ENCODE measurements around the gene C20orf141. TPM values are rescaled to one million over a fixed set of nuclear protein-coding genes. Genes with fewer than 3 reads are reported as not detected.

C20orf141 gene
- 1 to 10 TPM in 1 of 4 donors, not detected in 3; 2.3 TPM for total RNA-seq

- TF ChIP-seq, protein P1, sequence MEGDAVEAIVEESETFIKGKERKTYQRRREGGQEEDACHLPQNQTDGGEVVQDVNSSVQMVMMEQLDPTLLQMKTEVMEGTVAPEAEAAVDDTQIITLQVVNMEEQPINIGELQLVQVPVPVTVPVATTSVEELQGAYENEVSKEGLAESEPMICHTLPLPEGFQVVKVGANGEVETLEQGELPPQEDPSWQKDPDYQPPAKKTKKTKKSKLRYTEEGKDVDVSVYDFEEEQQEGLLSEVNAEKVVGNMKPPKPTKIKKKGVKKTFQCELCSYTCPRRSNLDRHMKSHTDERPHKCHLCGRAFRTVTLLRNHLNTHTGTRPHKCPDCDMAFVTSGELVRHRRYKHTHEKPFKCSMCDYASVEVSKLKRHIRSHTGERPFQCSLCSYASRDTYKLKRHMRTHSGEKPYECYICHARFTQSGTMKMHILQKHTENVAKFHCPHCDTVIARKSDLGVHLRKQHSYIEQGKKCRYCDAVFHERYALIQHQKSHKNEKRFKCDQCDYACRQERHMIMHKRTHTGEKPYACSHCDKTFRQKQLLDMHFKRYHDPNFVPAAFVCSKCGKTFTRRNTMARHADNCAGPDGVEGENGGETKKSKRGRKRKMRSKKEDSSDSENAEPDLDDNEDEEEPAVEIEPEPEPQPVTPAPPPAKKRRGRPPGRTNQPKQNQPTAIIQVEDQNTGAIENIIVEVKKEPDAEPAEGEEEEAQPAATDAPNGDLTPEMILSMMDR (IDR thresholded peaks at IDR 0.05; ENCODE audit: low read depth) = no peak
These were observed at the start of gene C20orf141 for GRCh38 chr20:2814587-2815051. C20orf141 (plus strand) TSS chr20:2814987; CDS start chr20:2815185, 198 bp downstream.

GRCh38 chr20:2767768-2768631, 46.8 kb upstream of the C20orf141 start:
- TF ChIP-seq, protein P1 (IDR thresholded peaks at IDR 0.05; ENCODE audit: low read depth) = no peak

DNA sequence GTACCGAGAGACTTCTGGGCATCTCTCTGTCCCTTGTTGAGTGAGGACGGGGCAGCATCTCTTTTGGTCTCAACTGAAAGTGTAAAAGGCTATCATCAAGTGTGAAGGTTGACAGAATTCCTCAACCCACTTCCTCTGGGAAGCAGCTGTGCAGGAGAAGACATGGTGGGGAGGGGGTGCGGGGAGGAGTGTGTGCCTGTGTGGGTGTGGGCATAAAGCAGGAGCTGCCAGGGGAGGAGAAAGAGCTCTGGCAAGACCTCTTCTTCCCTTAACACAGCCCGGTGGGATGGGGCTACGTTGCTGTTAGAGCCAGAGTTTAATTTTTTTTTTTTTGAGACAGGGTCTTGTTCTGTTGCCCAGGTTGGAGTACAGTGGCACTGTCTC, 46.2 kb upstream of the C20orf141 start:
- TF ChIP-seq, protein P1 (IDR thresholded peaks at IDR 0.05; ENCODE audit: low read depth) = no peak

GRCh38 chr20:2771631-2772080, 43.1 kb upstream of the C20orf141 start:
- TF ChIP-seq, protein P1 (IDR thresholded peaks at IDR 0.05; ENCODE audit: low read depth) = no peak

DNA sequence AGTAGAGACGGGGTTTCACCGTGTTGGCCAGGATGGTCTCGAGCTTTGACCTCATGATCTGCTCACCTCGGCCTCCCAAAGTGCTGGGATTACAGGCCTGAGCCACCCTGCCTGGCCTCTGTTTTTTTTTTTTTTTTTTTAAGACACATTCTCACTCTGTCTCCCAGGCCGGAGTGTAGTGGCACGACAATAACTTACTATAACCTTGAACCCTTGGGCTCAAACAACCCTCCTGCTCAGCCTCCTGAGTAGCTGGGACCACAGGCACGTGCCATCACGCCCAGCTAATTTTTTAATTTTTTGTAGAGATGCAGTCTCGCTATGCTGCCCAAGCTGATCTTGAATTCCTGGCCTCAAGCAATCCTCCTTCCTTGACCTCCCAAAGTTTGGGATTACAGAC, 41.0 kb upstream of the C20orf141 start:
- TF ChIP-seq, protein P1 (IDR thresholded peaks at IDR 0.05; ENCODE audit: low read depth) = no peak

- TF ChIP-seq, protein P1 (IDR thresholded peaks at IDR 0.05; ENCODE audit: low read depth) = no peak
These were observed 39.6 kb upstream of the C20orf141 start for GRCh38 chr20:2775139-2775538.

- TF ChIP-seq, protein P1 (IDR thresholded peaks at IDR 0.05; ENCODE audit: low read depth) = no peak
These were observed 36.0 kb upstream of the C20orf141 start for GRCh38 chr20:2778602-2779321.
